KMS-11 (cell line): ENCODE data around the gene SPOCD1.

Source experiments
- H2AFZ ChIP-seq: fragments of 200-600 bp; sonication (generic); 2 replicates; pipeline ENCODE4 v1.6.1; 2016; ENCODE audit warnings: antibody characterized with exemption, mixed run types, low read depth
- H3K27ac ChIP-seq: fragments of 200-600 bp; sonication (generic); 2 replicates; pipeline ENCODE4 v1.6.1; 2016; ENCODE audit warnings: mild to moderate bottlenecking, mixed run types
- H3K27me3 ChIP-seq: fragments of 200-600 bp; sonication (generic); 2 replicates; pipeline ENCODE4 v1.6.1; 2017; ENCODE audit warnings: mild to moderate bottlenecking, low read depth, mixed run types, moderate library complexity; ENCODE audit not compliant: insufficient read depth
- H3K36me3 ChIP-seq: fragments of 200-600 bp; sonication (generic); 2 replicates; pipeline ENCODE4 v1.6.1; 2017; ENCODE audit warnings: mild to moderate bottlenecking, mixed run types; ENCODE audit not compliant: insufficient read depth
- H3K4me1 ChIP-seq: fragments of 200-600 bp; sonication (generic); 2 replicates; pipeline ENCODE4 v1.6.1; 2016; ENCODE audit warnings: mild to moderate bottlenecking, low read depth, mixed run types; ENCODE audit not compliant: poor library complexity, severe bottlenecking
- H3K4me2 ChIP-seq: fragments of 200-600 bp; sonication (generic); 2 replicates; pipeline ENCODE4 v1.7.0; 2016; ENCODE audit warnings: mild to moderate bottlenecking, mixed run types
- H3K4me3 ChIP-seq: fragments of 200-600 bp; sonication (generic); IDR thresholded peaks from 2 replicates; pipeline ENCODE4 v1.6.1; 2017; ENCODE audit warnings: low read depth, low read length, mixed read lengths; ENCODE audit not compliant: insufficient read depth
- H3K79me2 ChIP-seq: fragments of 200-600 bp; sonication (generic); 2 replicates; pipeline ENCODE4 v1.6.1; 2016; ENCODE audit warnings: low read depth, mixed run types; ENCODE audit not compliant: insufficient read depth
- H3K9ac ChIP-seq: fragments of 200-600 bp; sonication (generic); 2 replicates; pipeline ENCODE4 v1.6.1; 2016; ENCODE audit warnings: mild to moderate bottlenecking, mixed run types
- H4K20me1 ChIP-seq: fragments of 200-600 bp; sonication (generic); 2 replicates; pipeline ENCODE4 v1.6.1; 2016; ENCODE audit warnings: mild to moderate bottlenecking, mixed run types; ENCODE audit not compliant: insufficient read depth
- TF ChIP-seq, protein P1 (sequence below): fragments of 200-600 bp; sonication (generic); conservative IDR thresholded peaks from 2 replicates; pipeline ENCODE4 v1.6.1; 2017; ENCODE audit warnings: low read depth, mild to moderate bottlenecking, antibody characterized with exemption, low read length, moderate library complexity, mixed read lengths

SPOCD1 gene

DNA sequence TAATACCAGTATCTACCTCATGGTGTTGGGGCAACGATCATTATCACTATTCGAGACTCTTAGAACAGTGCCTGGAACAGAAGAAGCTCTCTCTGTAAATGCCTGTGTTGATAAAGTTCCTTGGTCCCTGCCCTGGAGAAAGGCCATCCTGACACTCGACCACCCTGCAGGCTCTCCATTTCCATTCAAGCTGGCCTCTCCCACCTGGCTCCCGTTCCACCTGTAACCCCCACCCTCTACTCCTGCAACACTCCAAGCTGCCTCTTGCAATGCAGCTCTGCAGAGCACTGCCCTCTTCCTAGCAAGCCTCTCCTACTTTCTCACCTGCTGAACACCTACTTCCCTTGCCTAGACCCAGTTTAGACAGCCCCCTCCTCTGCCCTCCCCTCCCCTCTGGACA, 6.1 kb downstream of the SPOCD1 start:
- no peaks in the 10 kb centered on the region for H3K36me3 ChIP-seq
- H3K27me3 ChIP-seq, result no peaks in the 10 kb centered on the region; the same call in 1 of the 2 replicates
- H3K4me3 ChIP-seq, result no peak overlapping the region
- no peaks in the 10 kb centered on the region for H3K79me2 ChIP-seq
- H4K20me1 ChIP-seq, result no peaks in the 10 kb centered on the region
- no peaks in the 10 kb centered on the region for H3K4me1 ChIP-seq
- no peak overlapping the region for H2AFZ ChIP-seq
- no peak overlapping the region for H3K4me2 ChIP-seq
- no peak overlapping the region for H3K27ac ChIP-seq
- H3K9ac ChIP-seq, result no peak overlapping the region
- TF ChIP-seq, protein P1, sequence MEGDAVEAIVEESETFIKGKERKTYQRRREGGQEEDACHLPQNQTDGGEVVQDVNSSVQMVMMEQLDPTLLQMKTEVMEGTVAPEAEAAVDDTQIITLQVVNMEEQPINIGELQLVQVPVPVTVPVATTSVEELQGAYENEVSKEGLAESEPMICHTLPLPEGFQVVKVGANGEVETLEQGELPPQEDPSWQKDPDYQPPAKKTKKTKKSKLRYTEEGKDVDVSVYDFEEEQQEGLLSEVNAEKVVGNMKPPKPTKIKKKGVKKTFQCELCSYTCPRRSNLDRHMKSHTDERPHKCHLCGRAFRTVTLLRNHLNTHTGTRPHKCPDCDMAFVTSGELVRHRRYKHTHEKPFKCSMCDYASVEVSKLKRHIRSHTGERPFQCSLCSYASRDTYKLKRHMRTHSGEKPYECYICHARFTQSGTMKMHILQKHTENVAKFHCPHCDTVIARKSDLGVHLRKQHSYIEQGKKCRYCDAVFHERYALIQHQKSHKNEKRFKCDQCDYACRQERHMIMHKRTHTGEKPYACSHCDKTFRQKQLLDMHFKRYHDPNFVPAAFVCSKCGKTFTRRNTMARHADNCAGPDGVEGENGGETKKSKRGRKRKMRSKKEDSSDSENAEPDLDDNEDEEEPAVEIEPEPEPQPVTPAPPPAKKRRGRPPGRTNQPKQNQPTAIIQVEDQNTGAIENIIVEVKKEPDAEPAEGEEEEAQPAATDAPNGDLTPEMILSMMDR, result no peak

DNA sequence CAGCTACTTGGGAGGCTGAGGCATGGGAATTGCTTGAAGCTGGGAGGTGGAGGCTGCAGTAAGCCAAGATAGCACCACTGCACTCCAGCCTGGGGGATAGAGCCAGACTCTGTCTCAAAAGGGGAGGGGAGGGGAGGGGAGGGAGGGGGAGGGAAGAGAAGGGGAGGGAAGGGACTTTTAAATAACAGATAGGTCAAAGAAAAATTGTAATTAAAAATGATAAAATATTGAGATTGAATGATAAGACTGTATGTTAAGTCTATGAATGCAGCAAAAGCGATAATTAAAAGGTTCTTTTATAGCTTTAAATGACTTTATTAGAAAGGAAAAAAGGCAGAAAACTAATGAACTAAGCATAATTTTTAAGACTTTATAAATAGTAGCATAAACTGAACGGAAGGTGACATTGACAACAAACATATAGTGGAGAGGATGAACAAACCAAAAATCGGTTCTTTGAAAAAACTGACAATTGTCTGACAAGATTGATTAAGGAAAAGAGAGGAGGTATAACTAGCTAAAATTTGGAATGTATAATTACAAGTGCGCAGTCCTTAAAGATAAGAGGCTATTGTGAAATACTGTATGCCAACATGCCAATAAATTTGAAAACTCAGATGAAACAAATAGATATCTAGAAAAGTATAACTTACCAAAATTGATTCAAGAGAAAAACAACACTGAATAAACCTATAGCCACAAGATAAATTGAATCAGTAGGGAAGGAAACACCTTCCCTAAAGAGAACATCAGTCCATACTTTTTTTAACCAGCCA, 8.4 kb downstream of the SPOCD1 start:
- TF ChIP-seq, protein P1, result no peak
- Histone ChIP-seq H2AFZ (no peak overlapping the region), H3K4me1 (no peaks in the 10 kb centered on the region)

DNA sequence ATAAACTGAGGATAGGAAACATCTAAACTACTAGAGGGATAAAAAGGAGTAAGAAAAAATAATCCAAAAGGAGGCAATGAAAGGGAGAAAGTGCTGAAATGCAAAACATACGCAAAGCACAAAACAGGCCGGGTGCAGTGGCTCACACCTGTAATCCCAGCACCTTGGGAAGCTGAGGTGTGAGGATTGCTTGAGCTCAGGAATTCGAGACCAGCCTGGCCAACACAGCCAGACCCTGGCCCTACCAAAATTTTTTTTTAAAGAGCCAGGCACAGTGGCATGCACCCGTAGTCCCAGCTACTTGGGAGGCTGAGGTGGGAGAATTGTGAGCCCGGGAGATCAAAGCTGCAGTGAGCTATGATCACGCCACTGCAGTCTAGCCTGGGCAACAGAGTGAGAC, 10.5 kb downstream of the SPOCD1 start:
- Histone ChIP-seq H3K4me2 (no peak overlapping the region), H3K4me3 (no peak overlapping the region), H4K20me1 (no peaks in the 10 kb centered on the region; the same call in 1 of the 2 replicates), H3K27me3 (no peaks in the 10 kb centered on the region; the same call in 1 of the 2 replicates), H2AFZ (no peak overlapping the region), H3K79me2 (no peaks in the 10 kb centered on the region), H3K4me1 (no peaks in the 10 kb centered on the region), H3K27ac (no peak overlapping the region), H3K9ac (no peak overlapping the region), H3K36me3 (no peaks in the 10 kb centered on the region)
- TF ChIP-seq, protein P1, result no peak

More for the DNA sequence above, 8.4 kb downstream of the SPOCD1 start:
- H4K20me1 ChIP-seq, result no peaks in the 10 kb centered on the region; the same call in 1 of the 2 replicates
- no peaks in the 10 kb centered on the region for H3K79me2 ChIP-seq
- no peak overlapping the region for H3K4me2 ChIP-seq
- H3K9ac ChIP-seq, result no peak overlapping the region
- H3K36me3 ChIP-seq, result no peaks in the 10 kb centered on the region
- H3K4me3 ChIP-seq, result no peak overlapping the region
- no peaks in the 10 kb centered on the region; the same call in 1 of the 2 replicates for H3K27me3 ChIP-seq
- H3K27ac ChIP-seq, result no peak overlapping the region

DNA sequence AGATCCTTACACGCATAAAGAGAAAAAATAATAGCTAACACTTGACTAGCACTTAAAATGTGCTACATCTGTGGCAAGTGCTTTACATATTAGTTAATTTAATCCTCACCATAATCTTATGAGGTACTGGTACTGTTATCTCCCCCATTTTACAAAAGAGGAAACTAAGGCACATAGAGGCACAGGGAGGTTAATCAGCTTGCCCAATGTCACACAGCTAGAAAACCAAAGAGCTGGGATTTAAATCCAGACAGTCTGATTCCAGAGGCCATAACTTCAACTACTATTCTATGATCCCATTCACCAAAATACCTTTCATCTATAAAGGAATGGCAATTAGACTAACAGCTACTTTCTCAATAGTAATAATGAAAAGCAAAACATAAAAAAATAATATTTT, 11.7 kb downstream of the SPOCD1 start:
- H3K4me1 ChIP-seq, result no peaks in the 10 kb centered on the region
- H3K9ac ChIP-seq, result no peak overlapping the region
- TF ChIP-seq, protein P1, result no peak
- H4K20me1 ChIP-seq, result no peaks in the 10 kb centered on the region; the same call in 1 of the 2 replicates
- peaks cover 5% of the 10 kb centered on the region; the same call in 1 of the 2 replicates for H3K27me3 ChIP-seq
- H3K79me2 ChIP-seq, result no peaks in the 10 kb centered on the region
- H3K4me2 ChIP-seq, result no peak overlapping the region
- H3K36me3 ChIP-seq, result no peaks in the 10 kb centered on the region
- H3K4me3 ChIP-seq, result no peak overlapping the region
- no peak overlapping the region for H3K27ac ChIP-seq
- H2AFZ ChIP-seq, result no peak overlapping the region
